Measurements from ENCODE around the gene IGSF6.
A peak's percentile ranks its signal among the peaks of the same experiment; 100 is the strongest.
"Not testable (repeated sequence)": the region's sequence is repeated elsewhere in the genome, so short reads cannot be mapped to it uniquely, and the experiment has no call there.

The IGSF6 gene

GRCh38 chr16:21653571-21653970, 1.2 kb upstream of the IGSF6 start:
- no peak for DNase-seq (ENCODE audit: low spot score)

- DNase-seq (ENCODE audit: low spot score) = no peak
Measured at GRCh38 chr16:21651515-21651914, 893 bp downstream of the IGSF6 start.

DNA sequence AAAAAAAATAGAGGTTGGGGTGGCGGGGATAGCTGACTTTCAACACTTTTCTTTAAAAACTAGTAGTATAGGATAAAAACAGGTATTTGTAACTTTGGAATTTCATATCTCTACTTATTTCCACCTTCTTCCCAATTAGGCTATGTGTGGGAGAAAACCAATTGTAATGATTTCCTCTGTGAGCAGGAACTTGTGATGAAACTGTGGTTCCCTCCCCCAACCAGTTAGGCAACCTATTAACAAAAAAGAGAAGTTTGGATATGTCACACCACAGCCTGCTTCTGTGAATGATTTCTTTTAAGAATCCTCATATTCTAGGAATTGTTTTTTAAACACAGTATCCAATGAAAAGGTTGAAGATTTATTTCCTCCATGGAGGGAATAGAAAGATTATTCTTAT, 1.9 kb downstream of the IGSF6 start:
- DNase-seq (ENCODE audit: low spot score) = no peak

GRCh38 chr16:21649826-21650406, 2.5 kb downstream of the IGSF6 start:
- DNase-seq (ENCODE audit: low spot score) = not testable (repeated sequence)

GRCh38 chr16:21647562-21648164, 4.7 kb downstream of the IGSF6 start:
- no peak for DNase-seq (ENCODE audit: low spot score)

DNA sequence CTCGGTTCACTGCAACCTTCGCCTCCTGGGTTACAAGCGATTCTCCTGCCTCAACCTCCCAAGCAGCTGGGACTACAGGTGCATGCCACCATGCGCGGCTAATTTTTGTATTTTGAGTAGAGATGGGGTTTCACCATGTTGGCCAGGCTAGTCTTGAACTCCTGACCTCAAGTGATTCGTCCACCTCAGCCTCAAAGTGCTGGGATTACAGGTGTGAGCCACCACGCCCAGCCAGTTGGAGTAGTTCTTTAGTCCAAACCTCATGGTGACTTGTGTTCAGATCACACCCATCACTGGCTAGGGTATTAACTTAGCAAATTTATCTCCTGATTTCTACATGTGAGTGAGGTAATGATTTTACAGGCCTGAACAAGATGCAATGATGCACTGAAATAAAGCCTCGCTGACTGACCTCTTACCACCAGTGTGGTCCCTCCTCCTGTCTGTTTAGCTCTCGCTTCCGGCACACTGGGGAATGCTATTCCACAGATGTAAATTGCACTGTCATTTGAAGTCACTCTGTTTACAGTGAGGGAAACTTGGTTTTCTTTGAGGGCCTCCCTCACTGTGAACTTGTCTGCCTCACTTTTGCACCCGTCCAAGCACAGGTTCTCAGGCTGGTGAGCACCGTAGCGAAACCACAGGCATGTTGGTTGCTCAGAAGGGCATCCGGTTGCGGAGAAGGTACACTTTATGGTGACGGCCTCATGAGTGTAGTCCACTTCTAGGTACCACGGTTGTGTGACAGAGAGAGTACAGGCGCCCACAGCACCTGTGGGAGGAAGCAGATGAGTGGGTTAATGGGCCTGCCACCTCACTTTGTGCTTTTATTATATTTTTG, 5.5 kb downstream of the IGSF6 start:
- peak; percentile 66 for DNase-seq (ENCODE audit: low spot score)

- DNase-seq (ENCODE audit: low spot score) = no peak
Measured at GRCh38 chr16:21646091-21646490, 6.3 kb downstream of the IGSF6 start.

DNA sequence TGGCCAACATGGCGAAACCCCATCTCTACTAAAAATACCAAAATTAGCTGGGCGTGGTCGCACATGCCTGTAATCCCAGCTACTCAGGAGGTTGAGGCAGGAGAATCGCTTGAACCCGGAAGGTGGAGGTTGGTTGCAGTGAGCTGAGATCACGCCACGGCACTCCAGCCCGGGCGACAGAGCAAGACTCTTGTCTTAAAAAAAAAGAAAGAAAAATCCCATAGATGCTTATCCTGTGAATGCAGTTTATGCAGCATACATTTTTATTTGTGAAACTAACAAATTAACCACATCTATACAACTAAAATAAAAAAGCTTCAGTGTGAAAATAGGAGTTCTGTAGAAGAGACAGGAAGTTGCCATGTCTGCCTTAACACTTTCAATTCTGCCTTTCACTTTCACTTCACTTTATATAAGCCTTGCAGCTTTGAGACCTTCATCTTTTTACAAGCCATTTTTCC, 7.1 kb downstream of the IGSF6 start:
- peak; percentile 55 for DNase-seq (ENCODE audit: low spot score)

DNA sequence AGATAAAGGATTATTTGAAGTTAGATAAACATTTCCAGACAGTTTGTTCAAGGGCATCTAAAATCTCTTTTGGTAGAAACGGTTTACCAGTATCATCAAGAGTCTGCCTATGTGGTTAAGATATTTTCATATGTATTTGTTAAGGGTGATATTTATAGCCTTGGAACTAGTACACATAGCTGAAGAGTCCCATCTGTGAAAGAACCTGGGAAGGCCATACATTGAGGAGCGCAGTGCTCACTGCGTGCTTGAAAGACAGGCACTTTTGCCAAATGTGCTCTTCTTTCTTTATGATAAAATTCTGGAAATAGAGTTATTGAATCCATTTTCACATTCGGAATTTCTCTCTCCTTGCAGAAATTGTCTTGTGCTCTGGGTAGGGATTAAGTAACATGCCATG, 7.7 kb downstream of the IGSF6 start:
- peak; percentile 43 for DNase-seq (ENCODE audit: low spot score)

- no peak for DNase-seq (ENCODE audit: low spot score)
Measured at GRCh38 chr16:21643785-21644184, 8.6 kb downstream of the IGSF6 start.

GRCh38 chr16:21642861-21643260, 9.5 kb downstream of the IGSF6 start:
- DNase-seq (ENCODE audit: low spot score) = no peak

- DNase-seq (ENCODE audit: low spot score) = no peak
Measured at GRCh38 chr16:21641916-21642315, 10.5 kb downstream of the IGSF6 start.

DNA sequence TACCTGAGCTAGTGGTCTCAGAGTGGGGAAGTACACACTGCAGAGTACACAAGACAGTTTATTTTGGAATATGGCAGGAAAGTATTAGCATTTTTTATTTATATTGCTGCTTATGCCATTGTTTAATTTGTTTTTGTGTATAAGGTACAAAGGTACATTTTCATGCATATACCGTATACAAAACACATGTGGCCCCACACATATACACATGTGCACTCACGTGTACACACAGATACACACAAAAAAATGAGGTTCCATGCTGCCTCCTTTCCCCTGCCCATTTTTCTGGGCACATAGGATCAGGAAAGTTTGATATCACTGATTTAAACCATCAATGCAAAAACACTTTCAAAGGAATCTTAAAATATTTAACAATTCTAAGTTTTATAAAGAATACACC, 12.9 kb downstream of the IGSF6 start:
- DNase-seq (ENCODE audit: low spot score) = no peak

- DNase-seq (ENCODE audit: low spot score) = no peak
Measured at GRCh38 chr16:21638573-21638975, 13.8 kb downstream of the IGSF6 start.

- no peak for DNase-seq (ENCODE audit: low spot score)
Measured at GRCh38 chr16:21637032-21637968, 15.1 kb downstream of the IGSF6 start.

DNA sequence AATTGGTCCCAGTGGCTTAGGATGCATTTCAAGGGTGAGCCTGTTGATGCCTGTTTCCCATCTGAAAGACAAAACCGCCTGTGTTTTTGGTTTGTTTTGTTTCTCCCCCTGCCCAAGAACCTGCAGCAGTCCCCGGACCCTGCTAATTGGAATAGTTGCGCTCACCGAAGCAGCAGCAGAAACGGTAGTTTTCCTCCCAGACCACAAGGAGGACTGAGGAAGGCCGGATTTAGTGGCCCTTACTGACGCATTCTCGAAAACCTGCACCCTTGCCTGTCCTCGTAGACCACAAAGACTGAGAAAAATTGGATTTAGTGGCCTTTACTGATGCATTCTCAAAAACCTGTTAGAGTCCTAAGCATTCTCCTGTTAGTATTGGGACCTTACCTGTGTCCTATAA, 16.7 kb downstream of the IGSF6 start:
- not testable (repeated sequence) for DNase-seq (ENCODE audit: low spot score)

DNA sequence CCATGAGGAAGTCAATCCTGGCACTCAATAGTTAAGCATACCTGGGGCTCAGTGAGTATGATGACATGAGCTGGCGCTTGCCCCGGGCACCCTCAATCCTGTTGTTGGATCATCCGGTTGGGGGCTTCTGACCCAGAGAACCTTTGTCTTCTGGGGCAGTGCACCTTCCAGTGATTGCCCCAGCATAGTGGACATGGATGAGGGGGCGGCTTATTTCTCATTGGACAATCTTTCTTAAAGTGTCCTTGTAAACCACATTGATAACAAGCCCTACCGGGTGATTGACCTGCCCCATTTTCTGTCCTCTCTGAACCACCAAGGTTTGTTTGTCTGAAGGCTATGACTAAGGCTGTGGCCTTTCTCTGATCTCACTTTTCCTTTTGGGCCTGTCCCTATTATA, 18.2 kb downstream of the IGSF6 start:
- DNase-seq (ENCODE audit: low spot score) = no peak

DNA sequence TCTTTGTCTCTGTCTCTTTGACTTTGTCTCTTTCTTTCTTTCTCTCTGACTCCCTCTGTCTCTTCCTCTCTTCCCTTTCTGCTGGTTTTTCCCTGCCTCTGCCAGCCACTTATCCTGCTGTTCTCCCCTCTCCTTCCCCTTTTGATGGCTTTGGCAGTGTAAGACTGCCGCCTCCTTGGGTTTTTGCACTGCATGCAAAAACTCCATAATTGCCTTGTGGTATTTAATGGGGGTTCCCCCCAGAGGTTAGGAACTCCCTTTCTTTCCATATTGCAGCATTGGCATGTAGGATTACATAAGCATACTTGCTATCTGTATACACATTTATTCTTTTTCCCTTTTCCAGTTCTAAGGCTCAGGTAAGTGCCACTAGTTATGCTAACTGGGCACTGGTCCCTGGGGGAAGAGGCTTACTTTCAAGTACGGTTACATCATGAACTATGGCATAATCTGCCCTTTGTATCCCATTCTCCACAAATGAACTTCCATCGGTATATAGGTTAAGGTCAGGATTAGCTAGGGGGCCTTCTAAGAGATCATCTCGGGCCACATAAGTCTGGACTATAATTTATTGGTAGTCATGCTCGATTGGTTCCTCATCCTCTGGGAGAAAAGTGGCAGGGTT, 20.3 kb downstream of the IGSF6 start:
- not testable (repeated sequence) for DNase-seq (ENCODE audit: low spot score)

- not testable (repeated sequence) for DNase-seq (ENCODE audit: low spot score)
Measured at GRCh38 chr16:21631376-21631775, 21.0 kb downstream of the IGSF6 start.

DNA sequence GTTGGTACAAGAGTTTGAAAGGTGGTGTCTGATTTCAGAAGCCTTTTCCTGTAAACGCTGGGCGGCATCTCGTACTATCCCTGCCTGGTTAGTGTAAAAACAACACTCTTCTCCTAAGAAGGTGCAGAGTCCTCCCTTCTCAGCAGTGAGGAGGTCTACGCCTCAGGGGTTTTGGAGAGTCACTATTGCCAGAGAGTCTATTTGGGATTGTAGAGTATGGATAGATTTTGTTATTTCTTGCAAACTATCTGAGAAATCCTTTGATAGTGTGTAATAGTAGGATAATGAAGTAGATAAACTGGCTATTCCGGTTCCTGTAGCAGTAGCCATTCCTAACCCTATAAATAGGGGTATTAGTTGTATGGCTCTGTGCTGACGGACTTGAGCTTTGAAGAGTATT, 21.5 kb downstream of the IGSF6 start:
- DNase-seq (ENCODE audit: low spot score) = not testable (repeated sequence)
